ENCODE data around the gene EFNB2.

The EFNB2 gene

DNA sequence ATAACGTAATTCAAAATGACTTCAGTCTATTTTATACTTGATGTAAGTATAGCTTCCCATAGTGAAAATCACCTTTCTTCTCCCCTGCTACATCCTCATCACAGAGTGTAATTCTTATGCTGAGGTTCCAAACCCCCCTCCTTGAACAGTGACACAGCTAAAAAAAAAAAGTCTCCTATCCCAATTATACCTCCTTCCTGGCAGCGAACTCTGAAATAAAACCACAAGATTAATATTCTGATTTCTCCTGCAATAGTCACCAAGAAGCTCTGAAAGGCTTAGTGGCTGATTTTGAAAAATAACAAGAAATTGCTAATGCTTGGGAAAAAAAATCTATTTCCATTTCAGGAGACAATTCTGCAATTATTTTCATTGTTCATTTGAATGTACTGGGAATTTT, 36.3 kb downstream of the EFNB2 start:
- FAIRE-seq = no peak

DNA sequence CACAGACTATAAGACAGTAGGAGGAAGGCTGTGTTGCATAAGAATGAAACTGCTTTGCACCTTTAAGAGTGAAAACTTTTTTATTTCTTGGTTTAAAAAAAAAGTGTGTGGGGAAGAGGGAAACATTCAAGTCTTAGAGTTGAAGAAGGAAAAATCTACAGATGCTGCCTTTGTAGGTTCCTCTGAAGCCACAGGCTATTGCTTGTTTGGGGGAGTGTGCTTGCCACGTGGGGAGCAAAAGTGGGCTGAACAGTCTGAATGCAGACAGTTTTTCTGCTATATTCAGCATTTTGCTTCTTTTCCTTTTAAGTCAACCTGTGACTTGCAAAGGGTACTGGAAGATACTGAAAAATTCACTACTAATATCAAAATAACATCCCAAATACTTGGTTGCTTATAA, 36.9 kb downstream of the EFNB2 start:
- no peak for FAIRE-seq

DNA sequence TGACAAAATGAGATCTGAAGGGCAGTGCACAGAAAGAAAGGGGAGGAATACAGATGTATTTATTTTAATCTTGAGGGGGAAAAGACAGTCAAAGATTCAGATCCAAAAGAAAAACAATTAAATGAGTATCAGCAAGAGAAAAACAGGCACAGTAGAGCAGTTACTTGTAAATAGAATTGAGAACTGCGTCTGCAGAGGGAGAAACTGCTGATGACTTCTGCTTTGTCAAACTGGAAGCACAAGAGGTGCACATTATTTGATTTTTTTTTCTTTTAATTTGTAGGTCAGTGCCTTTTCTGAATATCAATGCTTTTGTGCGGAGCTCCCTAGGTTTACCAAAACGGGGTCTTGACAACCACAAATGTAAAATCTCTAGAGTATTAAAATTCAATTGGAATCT, 37.3 kb downstream of the EFNB2 start:
- FAIRE-seq = no peak

DNA sequence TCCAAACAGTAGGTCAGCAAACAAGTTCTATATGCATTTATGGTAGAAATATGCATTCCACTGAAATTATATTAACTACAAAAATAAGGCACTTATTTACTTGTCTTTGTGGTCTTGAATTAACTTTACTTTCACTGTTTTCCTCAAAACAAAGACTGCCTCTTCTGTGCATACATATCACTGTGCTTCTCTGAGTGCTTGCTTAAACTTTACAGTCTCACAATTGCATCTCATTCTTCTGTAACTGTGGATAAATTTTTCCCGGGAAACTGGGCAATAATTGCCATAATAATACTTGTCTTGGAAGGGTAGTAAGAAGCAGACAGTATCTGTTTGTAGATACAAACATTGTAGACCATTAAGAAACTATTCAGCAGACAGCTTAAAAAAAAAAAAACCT, 38.4 kb downstream of the EFNB2 start:
- FAIRE-seq = no peak

DNA sequence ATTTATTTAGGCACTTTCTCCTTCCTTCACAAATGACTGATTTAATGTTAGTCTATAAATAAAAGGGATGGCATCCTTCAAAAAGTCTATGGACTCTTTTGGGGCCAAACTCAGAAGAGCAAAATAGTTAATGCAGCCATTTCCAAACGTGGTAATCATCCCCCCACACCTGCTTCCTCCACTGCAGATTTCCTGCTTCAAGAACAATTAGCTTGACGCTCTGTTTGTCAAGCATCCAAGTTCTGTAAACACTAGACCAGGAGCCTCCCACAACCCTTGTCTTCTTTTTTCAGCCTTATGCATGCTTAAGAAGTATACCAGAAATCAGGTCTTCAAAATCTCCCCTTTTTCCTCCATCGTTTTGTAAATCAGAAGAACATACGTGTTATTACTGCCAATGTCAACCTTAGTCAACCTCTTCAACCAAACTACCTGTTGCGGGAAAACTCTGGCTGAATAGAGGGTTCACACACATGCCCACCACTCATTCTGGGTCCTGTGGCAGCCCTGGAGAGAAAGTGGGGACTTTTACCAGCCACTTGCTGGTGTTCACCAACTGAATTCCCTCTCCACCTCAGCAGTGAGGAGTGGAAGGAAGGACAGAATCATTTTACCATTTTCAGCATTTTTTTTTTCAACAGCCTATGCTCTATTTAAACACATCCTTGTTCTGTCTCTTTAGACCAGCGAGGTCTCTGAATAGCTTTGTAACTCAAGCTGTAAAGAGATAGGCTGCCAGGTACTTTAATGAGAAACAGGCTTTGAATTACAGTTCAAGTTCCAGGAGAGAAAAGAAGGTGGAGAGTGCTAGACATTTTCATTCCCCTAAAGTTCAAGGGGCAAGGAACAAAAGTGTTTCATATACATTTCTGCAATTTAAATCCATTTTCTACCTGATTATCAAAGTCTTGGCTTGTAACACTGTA, 39.1 kb downstream of the EFNB2 start:
- no peak for FAIRE-seq

DNA sequence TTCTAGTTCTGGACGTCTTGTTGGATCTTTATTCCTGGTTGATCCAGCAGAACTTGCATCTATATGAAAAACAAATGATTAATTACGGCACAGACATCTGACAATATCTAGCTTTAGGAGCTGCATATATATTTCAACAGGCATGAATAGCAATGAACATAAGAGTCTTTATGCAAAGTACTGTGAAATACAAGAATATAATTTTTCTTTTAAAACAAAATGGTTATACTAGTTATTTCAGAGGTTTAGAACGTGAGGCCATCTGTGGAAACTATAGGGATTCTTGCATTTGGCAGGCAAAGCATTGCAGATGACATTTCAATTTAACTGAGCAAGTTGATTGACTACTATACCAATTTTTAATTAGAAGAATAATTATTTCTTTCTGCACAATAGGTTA, 40.5 kb downstream of the EFNB2 start:
- FAIRE-seq = no peak

DNA sequence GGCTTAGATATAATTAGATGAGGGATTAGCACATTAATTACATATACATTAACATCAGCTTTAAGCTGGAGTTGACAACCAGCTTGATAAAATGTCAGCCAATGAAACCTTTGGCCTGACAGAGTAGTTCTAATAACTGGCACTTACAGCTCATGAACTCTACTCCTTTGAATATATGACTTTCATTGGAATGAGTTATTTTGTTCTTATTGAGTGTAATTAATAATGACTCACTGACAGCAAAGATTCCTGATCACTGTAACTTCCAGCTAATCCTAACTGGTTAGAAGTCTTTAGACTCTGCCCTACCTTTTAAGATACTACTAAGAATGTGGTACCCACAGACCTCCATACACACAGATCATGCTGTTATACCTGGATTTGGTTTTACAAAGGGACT, 41.0 kb downstream of the EFNB2 start:
- no peak for FAIRE-seq

DNA sequence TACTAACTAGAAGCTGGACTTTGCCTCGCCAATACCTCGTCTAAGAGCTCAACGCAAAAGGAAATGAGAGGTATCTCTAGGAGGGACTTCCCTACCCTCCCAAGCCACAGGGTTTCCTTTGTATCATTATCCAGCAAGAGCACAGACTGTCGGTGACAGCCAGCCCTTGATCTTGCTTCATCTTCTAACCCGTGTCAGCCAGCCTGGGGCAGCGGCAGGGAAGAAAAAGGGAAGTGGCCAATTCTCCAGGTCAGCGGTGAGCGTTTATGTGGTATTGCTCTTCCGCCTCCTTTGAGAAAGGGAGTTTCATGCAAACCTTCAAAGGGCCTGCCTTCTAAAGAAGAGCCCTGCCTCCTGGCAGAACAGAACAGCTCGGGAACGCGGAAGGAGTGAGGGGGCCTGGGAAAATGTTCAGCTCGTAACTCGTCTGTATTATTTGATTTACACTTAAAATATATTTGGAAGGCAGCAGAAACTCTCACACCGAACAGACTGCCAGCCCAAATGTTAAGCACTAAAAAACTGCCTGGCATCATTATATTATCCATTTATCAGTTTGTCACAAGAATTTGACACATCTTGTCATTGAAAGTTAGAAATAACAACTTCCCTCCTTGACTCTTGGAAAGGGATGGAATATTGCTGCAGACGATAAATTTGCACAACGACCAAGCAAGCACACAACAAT, 41.8 kb downstream of the EFNB2 start:
- FAIRE-seq = no peak

DNA sequence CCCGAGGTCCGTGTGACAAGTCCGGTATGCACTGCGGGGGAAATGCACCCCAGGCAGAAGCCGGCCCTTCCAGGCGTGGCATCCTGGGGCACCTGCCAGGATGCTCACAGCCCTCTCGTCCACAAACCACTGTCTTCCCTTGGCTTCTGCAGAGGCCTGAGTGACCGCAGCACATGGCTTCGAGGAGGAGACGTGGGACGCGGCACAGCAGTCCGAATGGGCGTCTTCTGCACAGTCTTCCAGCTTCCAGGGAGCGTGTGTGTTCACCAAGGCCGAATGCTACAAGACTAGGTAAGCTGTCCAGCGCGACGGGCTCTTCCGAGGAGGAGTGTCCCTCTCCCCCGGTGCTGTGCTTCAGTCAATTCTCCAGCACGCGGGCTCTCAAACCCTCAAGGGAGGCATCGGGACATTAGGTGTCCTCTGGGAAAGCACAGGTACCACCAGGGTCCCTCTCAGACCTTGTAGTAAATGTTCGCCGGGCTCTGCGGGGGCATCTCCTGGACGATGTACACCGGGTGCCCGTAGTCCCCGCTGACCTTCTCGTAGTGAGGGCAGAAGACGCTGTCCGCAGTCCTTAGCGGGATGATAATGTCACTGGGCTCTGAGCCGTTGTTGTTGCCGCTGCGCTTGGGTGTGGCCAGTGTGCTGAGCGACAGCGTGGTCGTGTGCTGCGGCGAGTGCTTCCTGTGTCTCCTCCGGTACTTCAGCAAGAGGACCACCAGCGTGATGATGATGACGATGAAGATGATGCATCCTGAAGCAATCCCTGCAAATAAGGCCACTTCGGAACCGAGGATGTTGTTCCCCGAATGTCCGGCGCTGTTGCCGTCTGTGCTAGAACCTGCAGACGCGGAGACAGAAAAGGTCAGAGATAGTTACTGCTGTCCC, 42.6 kb downstream of the EFNB2 start:
- no peak for FAIRE-seq

DNA sequence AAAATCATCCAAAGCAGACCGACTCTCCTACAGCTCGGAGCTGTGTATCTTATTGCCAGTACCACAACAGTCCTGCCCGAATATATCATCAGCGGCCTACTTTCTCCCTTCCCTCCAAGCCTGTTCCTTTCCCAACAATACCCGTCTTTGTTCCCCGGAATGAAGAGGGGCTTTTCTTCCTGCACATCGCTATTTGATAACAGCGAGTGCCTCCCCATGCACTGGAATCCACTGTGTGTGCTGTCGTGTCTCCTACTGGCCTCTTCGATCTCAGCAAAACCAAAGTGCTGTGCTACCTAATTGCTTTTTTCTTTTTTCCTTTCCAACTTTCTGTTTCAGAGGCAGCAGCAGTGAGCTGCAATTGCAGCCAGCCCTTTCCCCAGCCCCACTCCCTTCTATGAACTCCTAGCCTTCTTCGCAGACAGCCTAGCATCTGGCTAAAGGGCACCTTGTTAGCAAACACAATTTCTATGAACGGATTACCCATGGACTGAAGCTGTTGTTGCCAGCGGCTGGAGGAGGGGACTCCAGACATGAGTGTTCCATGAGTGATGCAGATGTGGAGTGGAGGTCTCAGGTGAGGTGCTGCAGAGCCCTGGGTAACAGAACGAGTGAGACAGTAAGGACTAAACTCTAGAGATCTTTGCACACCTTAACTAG, 43.4 kb downstream of the EFNB2 start:
- no peak for FAIRE-seq

DNA sequence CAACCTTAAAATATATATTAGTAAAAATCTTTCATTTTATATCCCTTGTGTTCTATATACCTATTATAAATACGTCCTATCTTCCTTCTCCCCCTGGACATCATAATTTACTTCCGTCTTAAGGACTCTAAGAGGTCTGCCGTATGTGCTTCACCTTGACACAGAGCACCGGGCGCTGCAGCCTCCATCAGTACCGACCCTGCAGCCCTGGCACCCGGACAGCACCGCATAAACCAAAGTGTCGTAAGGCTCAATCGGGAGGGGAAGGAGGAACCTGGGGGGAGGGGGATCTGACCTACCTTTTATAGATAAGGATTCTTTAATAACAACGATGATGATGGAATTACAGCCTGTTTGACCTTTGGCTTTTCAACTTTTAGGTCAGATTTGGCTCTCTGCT, 44.0 kb downstream of the EFNB2 start:
- FAIRE-seq = no peak

DNA sequence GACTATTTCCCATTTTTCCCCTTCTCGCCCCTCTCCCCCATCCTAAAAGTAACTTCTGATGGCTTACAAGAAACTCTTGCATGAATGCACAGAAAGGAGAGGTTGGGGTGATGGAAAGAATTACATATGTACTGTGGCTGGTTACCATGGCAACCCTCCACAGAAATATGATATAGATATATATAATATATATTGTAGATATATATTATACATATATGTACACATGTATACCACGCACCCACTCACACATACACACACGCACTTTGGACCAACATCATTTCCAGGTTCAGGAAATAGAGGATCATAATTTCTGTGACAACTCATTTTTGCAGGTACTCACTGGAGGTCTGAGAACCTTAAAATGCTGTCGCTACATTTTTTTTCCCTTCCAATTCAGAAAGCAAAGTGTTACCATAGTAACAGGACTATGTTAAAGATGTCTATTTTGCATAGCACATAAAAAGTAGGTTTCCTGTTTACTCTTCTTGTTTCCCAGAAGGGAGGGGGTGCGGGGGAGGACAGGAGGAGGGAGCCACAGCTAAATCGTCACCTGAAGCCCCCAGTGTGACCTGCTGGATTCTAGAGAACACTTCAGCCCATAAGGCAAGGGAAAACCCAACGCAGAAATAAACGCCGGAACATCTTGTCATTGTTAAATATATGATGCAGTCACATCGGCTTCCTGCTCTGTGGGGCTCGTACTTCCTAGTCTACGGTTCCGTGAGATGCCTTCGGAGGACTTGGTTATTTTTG, 44.7 kb downstream of the EFNB2 start:
- no peak for FAIRE-seq

DNA sequence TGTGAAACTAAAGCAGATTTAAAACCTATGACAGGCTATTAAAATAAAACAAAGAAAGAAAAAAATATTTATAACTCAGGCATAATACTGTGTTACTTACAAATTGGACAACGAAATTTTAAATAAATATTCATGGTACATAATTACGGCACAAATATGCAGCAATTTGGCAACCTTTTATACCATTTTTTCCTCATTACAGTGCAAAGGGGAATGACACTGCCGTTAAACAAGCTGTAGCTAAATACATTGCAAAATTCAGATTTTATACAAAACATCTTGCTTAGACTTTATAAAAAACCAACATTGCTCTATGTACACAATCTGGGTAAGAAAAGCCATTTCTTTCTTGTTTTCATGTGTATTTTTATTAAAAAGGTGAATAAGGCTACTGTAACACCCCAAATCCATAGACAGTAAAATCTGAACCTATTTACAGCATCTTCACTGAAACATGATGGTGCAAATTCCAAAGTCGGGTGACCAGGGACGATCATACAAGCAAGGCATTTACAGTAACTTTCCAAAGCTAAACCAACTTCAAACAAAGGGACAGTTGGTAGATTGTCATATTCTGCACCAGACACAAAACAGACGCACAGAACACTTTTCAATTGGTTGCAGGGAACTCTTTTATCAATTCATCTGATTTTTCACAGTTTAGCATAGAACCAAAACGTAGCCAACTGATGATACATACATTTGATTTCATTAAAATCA, 45.5 kb downstream of the EFNB2 start:
- no peak for FAIRE-seq

DNA sequence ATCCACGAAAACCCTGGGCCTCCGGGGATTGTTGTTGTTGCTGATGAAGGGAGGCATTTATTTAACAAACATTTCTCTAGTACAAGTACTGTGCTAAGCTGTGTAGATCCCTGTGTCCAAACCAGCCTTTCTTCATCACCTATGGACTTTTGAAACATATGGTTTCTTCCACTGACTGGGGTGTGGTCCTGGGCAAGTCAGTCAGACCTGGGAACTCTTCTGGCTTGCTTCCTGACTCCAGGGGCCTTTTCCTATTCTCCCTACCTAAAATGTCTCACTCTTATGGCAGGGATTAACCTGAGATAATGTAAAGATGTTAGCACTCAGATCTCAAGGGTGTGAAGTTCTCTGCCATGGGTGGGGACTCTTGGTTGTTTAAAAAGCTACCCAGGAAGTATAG, 46.8 kb downstream of the EFNB2 start:
- FAIRE-seq = no peak

DNA sequence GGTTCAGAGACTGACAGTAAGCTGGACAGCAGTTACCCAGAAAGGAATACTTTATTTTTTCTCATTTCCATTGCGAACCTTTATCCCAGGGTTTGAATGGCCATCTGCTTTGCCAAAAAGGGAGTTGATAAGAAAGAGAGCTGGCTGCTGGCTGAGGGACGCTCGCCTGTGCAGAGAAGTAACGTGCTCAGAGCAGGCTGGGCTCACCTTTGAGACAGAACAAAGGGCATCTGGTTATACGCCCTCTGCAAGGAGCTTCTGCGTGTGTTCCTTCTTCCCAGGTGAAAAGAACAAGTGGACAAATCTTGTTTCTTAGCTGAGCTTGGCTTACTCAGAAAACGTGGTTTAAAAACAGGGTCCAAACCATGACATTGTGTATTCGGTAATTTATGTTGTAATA, 47.4 kb downstream of the EFNB2 start:
- FAIRE-seq = no peak

DNA sequence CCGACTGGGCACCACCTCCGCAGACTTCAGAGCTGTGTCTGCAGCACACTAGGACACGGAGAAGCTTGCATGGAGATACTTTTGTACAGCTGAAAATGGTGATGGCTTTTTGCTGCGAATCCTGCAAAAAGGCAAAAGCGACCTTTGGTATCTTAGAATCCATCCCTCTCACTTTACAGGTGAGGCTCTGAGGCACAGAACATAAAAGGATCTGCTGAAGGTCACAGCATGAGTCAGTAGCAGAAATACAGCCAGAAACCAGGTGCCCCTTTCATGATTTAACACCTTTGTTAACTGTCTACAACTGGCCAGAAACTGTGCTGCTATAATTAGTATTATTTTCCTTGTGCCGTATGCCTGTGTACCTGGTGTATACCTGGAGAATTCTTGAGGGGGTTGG, 48.3 kb downstream of the EFNB2 start:
- FAIRE-seq = no peak

DNA sequence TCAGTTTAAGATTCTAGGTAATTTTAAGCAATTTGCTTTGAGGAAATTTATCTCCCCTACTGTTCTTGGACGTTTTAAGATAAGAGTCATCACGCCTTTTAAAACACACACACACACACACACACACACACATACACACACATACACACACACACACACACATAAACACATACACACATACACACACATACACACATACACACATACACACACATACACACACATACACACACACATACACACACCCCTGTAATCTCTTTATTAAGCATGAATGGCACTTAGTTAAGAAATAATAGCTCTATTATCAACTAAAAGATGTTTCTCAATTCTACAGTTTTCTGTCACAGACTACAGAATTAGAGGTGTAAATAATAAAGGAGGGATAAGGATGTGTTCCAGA, 49.2 kb downstream of the EFNB2 start:
- no peak for FAIRE-seq

DNA sequence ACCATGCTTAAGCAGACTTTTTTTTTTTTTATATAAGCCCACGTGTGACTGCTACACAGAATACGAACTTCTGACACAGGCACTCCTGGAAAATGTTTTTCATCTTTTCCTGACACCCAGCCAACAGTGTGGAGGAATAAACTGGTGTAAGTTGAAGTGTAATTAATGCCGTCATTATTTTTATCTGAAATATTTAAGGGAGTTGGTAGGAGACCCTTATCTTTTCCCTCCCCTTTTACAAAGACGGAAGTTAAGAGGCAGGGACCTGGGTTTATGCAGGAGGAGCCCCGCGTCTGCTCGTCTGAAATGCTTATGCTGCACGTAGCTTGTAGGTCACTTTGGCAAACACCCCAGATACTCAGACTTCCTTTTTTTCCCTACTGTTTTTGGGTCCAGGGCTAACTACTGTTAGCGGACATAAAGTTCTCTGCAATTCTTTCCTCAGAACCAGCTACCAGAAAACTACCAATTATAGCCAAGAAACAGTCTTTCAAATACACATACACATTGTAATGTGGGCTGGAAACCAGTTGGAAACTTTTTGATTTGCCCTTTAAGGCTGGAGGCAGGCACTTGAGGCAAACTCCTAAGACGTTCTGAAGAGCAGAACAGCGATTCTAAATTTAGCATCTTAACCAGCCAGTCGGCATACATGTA, 50.8 kb downstream of the EFNB2 start:
- no peak for FAIRE-seq

DNA sequence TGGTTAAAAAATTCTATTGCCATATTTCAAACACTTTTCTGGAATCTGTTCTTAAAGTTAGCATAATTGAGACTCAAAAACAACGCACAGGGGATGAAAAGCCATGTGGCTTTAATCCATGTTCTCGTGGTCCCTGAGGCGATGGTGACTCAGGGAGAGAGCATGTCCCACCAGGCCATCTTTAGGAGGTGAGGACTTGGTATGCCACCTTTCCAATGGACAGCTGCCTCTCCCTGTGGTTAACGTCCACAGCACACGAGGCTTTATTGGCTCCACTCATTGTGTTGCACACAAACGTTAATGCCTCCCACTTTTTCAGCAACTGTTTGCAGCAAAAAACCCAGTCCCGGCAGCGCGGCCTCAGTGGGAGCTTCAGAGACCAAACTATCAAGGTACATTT, 51.4 kb downstream of the EFNB2 start:
- FAIRE-seq = no peak

DNA sequence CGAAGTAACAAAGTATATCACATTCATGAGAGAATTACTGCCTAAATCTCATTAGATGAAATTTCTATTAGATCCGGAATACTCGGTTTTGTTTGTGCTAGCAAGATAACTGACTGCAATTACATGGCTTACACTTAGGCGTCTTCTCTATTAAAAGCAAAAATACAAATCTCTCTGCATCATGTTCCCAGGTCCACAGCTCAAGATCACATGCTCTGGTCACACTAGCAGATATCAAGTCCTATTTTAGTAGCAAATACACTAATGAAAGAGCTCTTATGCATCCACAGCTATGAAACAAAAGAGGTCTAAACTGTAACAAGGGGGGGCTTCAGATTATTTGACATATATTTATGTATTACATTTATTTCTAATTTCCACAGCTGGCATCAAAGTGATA, 53.5 kb downstream of the EFNB2 start:
- no peak for FAIRE-seq

DNA sequence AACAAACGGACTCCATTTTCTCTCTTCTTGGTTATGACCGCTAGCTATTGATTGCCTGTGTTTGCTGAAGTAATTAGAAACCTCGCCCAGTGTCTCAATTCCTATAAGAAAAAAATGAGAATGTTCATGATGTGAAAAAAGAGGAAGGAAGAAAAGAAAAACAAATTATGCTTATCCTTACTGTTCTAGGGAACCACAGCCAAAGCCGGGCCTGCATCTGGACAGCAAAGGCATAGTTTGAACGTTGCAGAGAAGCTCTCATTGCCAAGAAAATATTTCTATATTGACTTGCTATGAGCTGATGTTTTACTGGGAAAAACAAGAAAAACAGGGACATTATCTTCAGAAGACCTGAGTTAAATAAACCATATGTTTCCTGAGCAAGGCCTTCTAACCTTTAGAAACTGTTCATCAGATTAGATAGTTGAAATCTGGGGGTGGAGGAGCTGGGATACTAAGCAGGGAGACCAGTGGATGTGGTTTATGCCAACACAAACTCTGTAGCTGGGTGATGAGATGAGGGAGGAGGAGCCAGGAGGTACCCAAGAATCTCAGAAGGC, 55.0 kb downstream of the EFNB2 start:
- no peak for FAIRE-seq
